ENCODE results near the gene IPO8. TPM values are rescaled to one million over a fixed set of nuclear protein-coding genes. Genes with fewer than 3 reads are reported as not detected.
A peak's percentile ranks its signal among the peaks of the same experiment; 100 is the strongest.

Gene IPO8
- total and polyA plus RNA-seq, 2 of the 4 experiments (the other 2 are of a cell fraction) = 11.1 to 31.5 TPM

GRCh38 chr12:30696103-30696408 is 387 bp upstream of the IPO8 start:
- peak overlapping the region; percentile 88 for H2AK9ac ChIP-seq (replicated peaks; ENCODE audit: low read depth, low read length, poor library complexity)
- H3K4ac ChIP-seq (ENCODE audit: low read depth, low read length) = peak overlapping the region; percentile 77
- H2BK120ac ChIP-seq (ENCODE audit: low read depth, low read length) = peak overlapping the region; percentile 85
- H3K27me3 ChIP-seq (ENCODE audit: control insufficient read depth, insufficient read depth, low read length) = no peaks in the 10 kb centered on the region
- no peak overlapping the region for H2BK20ac ChIP-seq (ENCODE audit: low read depth, low read length)
- H3K4me3 ChIP-seq (ENCODE audit: insufficient read depth, low read depth, low read length) = peak overlapping the region; percentile 100
- no CpG with 5 or more reads among the region's 6 CpGs for WGBS, 2 experiments (ENCODE audit: extremely low coverage in 2 of 2, insufficient read length in 1 of 2)
- peak overlapping the region; percentile 87 for H3K14ac ChIP-seq (replicated peaks; ENCODE audit: low read depth, low read length)
- H3K9ac ChIP-seq (ENCODE audit: low read depth, low read length) = peak overlapping the region; percentile 85
- H3K36me3 ChIP-seq (ENCODE audit: control insufficient read depth, insufficient read depth, low read length) = no peaks in the 10 kb centered on the region
- ATAC-seq (ENCODE audit: low read depth) (no peak; the same call in 1 of the 2 replicates), DNase-seq (no peak)
- H3K4me1 ChIP-seq (ENCODE audit: control insufficient read depth, insufficient read depth, low read length) = peaks cover 7% of the 10 kb centered on the region
- in situ Hi-C loops (cut with MboI; ENCODE audit: low sequenced_read_pairs) = no loop called here
- no peak for TF ChIP-seq SMC3 (IDR thresholded peaks at IDR 0.05; ENCODE audit: low read depth, low read length)
- TF ChIP-seq BHLHE40 (IDR thresholded peaks at IDR 0.05; ENCODE audit: low read depth, low read length) = no peak
- TF ChIP-seq NFE2L2 (IDR thresholded peaks at IDR 0.05; ENCODE audit: low read depth, low read length) = no peak
- no peak for TF ChIP-seq RAD21 (IDR thresholded peaks at IDR 0.05; ENCODE audit: low read length)
- H4K8ac ChIP-seq (ENCODE audit: low read depth in 2 of 2, low read length in 2 of 2) = peak overlapping the region; percentile 99 to 100
- H3K23ac ChIP-seq (ENCODE audit: low read depth, low read length) = peak overlapping the region; percentile 61
- H2AFZ ChIP-seq (replicated peaks; ENCODE audit: low read length, poor library complexity) = peak overlapping the region; percentile 98
- CTCF ChIA-PET = interaction anchor here (0.7 kb wide), 2 partner anchors 254 to 887 kb away, joined by 3 read pairs; no protein-coding TSS in a partner anchor
- dilution Hi-C loops (cut with HindIII; ENCODE audit: low sequenced_read_pairs, unreplicated experiment) = no loop called here
- no TSS peak for BruUV-seq (replicated peaks)
- H3K4me2 ChIP-seq (ENCODE audit: low read depth, low read length) = peak overlapping the region; percentile 89
- peak overlapping the region; percentile 90 for H3K18ac ChIP-seq (ENCODE audit: low read depth, low read length)
- peak overlapping the region; percentile 77 for H3K27ac ChIP-seq (ENCODE audit: insufficient read depth, low read length)
- intact Hi-C loops (cut with micrococcal nuclease) = no loop called here
- H4K5ac ChIP-seq (ENCODE audit: low read depth, low read length) = peak overlapping the region; percentile 98
- H4K20me1 ChIP-seq (ENCODE audit: insufficient read depth, low read length) = peaks cover 4% of the 10 kb centered on the region; the same call in 1 of the 2 replicates
- peaks cover 12% of the 10 kb centered on the region for H3K9me1 ChIP-seq (ENCODE audit: insufficient read depth, low read length)
- no peaks in the 10 kb centered on the region for H3K9me3 ChIP-seq (ENCODE audit: control insufficient read depth, insufficient read depth, low read length)
- peak overlapping the region; percentile 95; the same call in 2 of the 3 replicates for H2BK15ac ChIP-seq (ENCODE audit: low read depth, low read length)
- peak overlapping the region; percentile 89 for H3K56ac ChIP-seq (ENCODE audit: extremely low read depth, insufficient read depth, low read length)
- POLR2A ChIA-PET (ENCODE audit: unreplicated experiment) = interaction anchor here (0.6 kb wide), 1 partner anchor 1819 kb away, joined by 20 read pairs; no protein-coding TSS in a partner anchor
- peaks cover 18 to 37% of the 10 kb centered on the region in 2 experiments; a peak in 3 of 4 replicates for H3K79me1 ChIP-seq (ENCODE audit: low read depth in 1 of 2, low read length in 2 of 2)
- peak overlapping the region; percentile 72; the same call in 1 of the 2 replicates for H2AK5ac ChIP-seq (ENCODE audit: low read depth, low read length)
- H2BK5ac ChIP-seq (ENCODE audit: low read depth, low read length, poor library complexity, severe bottlenecking) = peak overlapping the region; percentile 63
- peak overlapping the region; percentile 94 for H4K91ac ChIP-seq (ENCODE audit: insufficient read depth, low read depth, low read length)

Measured in IMR-90 (cell line).